Measurements from ENCODE around the gene TLCD3A.

TLCD3A gene

GRCh38 chr17:732902-733720, 715 bp downstream of the TLCD3A start:
- H3K9me2 ChIP-seq (replicated peaks; ENCODE audit: control insufficient read depth, low read length): no peaks in the 10 kb centered on the region
- peaks cover 43% of the 10 kb centered on the region for H3K36me3 ChIP-seq (ENCODE audit: control insufficient read depth, low read length)
- peaks cover 27% of the 10 kb centered on the region for H3F3A ChIP-seq (ENCODE audit: control insufficient read depth, insufficient read depth)
- peaks cover 22% of the 10 kb centered on the region for H3K4me1 ChIP-seq (ENCODE audit: control insufficient read depth, low read length)
- peak overlapping the region; percentile 91 for H3K4me3 ChIP-seq (ENCODE audit: low read length)
- peak overlapping the region; percentile 55 for H3K27ac ChIP-seq (ENCODE audit: low read depth, low read length)
- peaks cover 60% of the 10 kb centered on the region for H3K79me2 ChIP-seq (ENCODE audit: control insufficient read depth, low read length)
- no peaks in the 10 kb centered on the region; the same call in 1 of the 2 replicates for H4K20me1 ChIP-seq (ENCODE audit: control insufficient read depth, insufficient read depth, low read depth, low read length)
- H3K9me3 ChIP-seq (ENCODE audit: control insufficient read depth, insufficient read depth, low read length): no peaks in the 10 kb centered on the region
- TF ChIP-seq EZH2phosphoT487 (IDR thresholded peaks at IDR 0.05; ENCODE audit: borderline replicate concordance, low read length): no peak
- no peak for TF ChIP-seq CTCF (IDR thresholded peaks at IDR 0.05; ENCODE audit: low read depth, low read length, poor library complexity, severe bottlenecking)
- H3K27me3 ChIP-seq (ENCODE audit: control insufficient read depth, low read length): no peaks in the 10 kb centered on the region
- H3K4me2 ChIP-seq (ENCODE audit: low read length): peak overlapping the region; percentile 91

- Histone ChIP-seq H3K27ac (ENCODE audit: low read depth, low read length) (0 out of 2 replicates have a peak overlapping the region, but pooled peaks have one; percentile 55), H3K79me2 (ENCODE audit: control insufficient read depth, low read length) (peaks cover 65% of the 10 kb centered on the region), H3K4me1 (ENCODE audit: control insufficient read depth, low read length) (peaks cover 22% of the 10 kb centered on the region), H3K27me3 (ENCODE audit: control insufficient read depth, low read length) (no peaks in the 10 kb centered on the region), H3K9me2 (replicated peaks; ENCODE audit: control insufficient read depth, low read length) (no peaks in the 10 kb centered on the region), H4K20me1 (ENCODE audit: control insufficient read depth, insufficient read depth, low read depth, low read length) (no peaks in the 10 kb centered on the region; the same call in 1 of the 2 replicates), H3F3A (ENCODE audit: control insufficient read depth, insufficient read depth) (peaks cover 27% of the 10 kb centered on the region), H3K36me3 (ENCODE audit: control insufficient read depth, low read length) (peaks cover 49% of the 10 kb centered on the region), H3K9me3 (ENCODE audit: control insufficient read depth, insufficient read depth, low read length) (no peaks in the 10 kb centered on the region), H3K4me2 (ENCODE audit: low read length) (peak overlapping the region; percentile 91), H3K4me3 (ENCODE audit: low read length) (peak overlapping the region; percentile 91)
- no peak for TF ChIP-seq CTCF (IDR thresholded peaks at IDR 0.05; ENCODE audit: low read depth, low read length, poor library complexity, severe bottlenecking)
- no peak for TF ChIP-seq EZH2phosphoT487 (IDR thresholded peaks at IDR 0.05; ENCODE audit: borderline replicate concordance, low read length)
Measured at GRCh38 chr17:733743-734142, 1.3 kb downstream of the TLCD3A start.

GRCh38 chr17:737561-738113, 5.2 kb downstream of the TLCD3A start:
- TF ChIP-seq CTCF (IDR thresholded peaks at IDR 0.05; ENCODE audit: low read depth, low read length, poor library complexity, severe bottlenecking) (no peak), EZH2phosphoT487 (IDR thresholded peaks at IDR 0.05; ENCODE audit: borderline replicate concordance, low read length) (no peak)
- H3F3A ChIP-seq (ENCODE audit: control insufficient read depth, insufficient read depth): peaks cover 21% of the 10 kb centered on the region
- H3K27me3 ChIP-seq (ENCODE audit: control insufficient read depth, low read length): no peaks in the 10 kb centered on the region
- peaks cover 76% of the 10 kb centered on the region for H3K36me3 ChIP-seq (ENCODE audit: control insufficient read depth, low read length)
- H3K4me1 ChIP-seq (ENCODE audit: control insufficient read depth, low read length): peaks cover 29% of the 10 kb centered on the region
- peaks cover 86% of the 10 kb centered on the region for H3K79me2 ChIP-seq (ENCODE audit: control insufficient read depth, low read length)
- H3K9me3 ChIP-seq (ENCODE audit: control insufficient read depth, insufficient read depth, low read length): no peaks in the 10 kb centered on the region
- no peak overlapping the region for H3K27ac ChIP-seq (ENCODE audit: low read depth, low read length)
- H3K4me3 ChIP-seq (ENCODE audit: low read length): no peak overlapping the region
- no peaks in the 10 kb centered on the region for H3K9me2 ChIP-seq (replicated peaks; ENCODE audit: control insufficient read depth, low read length)
- no peak overlapping the region for H3K4me2 ChIP-seq (ENCODE audit: low read length)
- H4K20me1 ChIP-seq (ENCODE audit: control insufficient read depth, insufficient read depth, low read depth, low read length): no peaks in the 10 kb centered on the region; the same call in 1 of the 2 replicates

All from DOHH2 (cell line).